OCI-LY7 (cell line): ENCODE measurements around the gene RPL32. TPM values are rescaled to one million over a fixed set of nuclear protein-coding genes. Genes with fewer than 3 reads are reported as not detected.
"Not testable (repeated sequence)": the region's sequence is repeated elsewhere in the genome, so short reads cannot be mapped to it uniquely, and the experiment has no call there.

Source experiments
- BruUV-seq: library from RNA; stranded (reverse); fragments of 400-500 nt; replicated peaks from 2 replicates; lab custom pipeline; 2021; lab: Mats Ljungman, UMichigan
- CTCF ChIA-PET: fragments of 300-600 bp; sonication (Branson Sonifier 250); formaldehyde crosslinking; loops from one replicate; lab custom pipeline; 2022; ENCODE audit warnings: antibody characterized with exemption; ENCODE audit not compliant: unreplicated experiment; lab: Charles Lee
- POLR2A ChIA-PET: fragments of 300-600 bp; sonication (Branson Sonifier 250); formaldehyde crosslinking; loops from one replicate; lab custom pipeline; 2022; ENCODE audit warnings: antibody characterized with exemption; lab: Charles Lee
- DNase-seq: peaks from one replicate; pipeline ENCODE4 v3.0.0-alpha.2; 2015; ENCODE audit warnings: low spot score
- H2AFZ ChIP-seq: fragments of 200-600 bp; sonication (generic), shearing (Covaris generic); 2 replicates; pipeline ENCODE4 v1.6.1; 2014; ENCODE audit warnings: mild to moderate bottlenecking, antibody characterized with exemption, low read length, moderate library complexity
- H3K27ac ChIP-seq: fragments of 200-600 bp; sonication (generic); 2 replicates; pipeline ENCODE4 v1.5.1; 2014; ENCODE audit warnings: mixed run types, low read depth, mild to moderate bottlenecking, moderate library complexity, low read length, inconsistent platforms; ENCODE audit not compliant: poor library complexity, severe bottlenecking
- H3K36me3 ChIP-seq: fragments of 200-600 bp; sonication (generic); 2 replicates; pipeline ENCODE4 v1.6.1; 2014; ENCODE audit warnings: mild to moderate bottlenecking, antibody characterized with exemption, low read length, moderate library complexity, mixed read lengths; ENCODE audit not compliant: insufficient read depth
- H3K4me1 ChIP-seq: fragments of 200-600 bp; sonication (generic); 2 replicates; pipeline ENCODE4 v1.5.1; 2014; ENCODE audit warnings: mild to moderate bottlenecking, low read length; ENCODE audit not compliant: insufficient read depth, poor library complexity, severe bottlenecking
- H3K4me2 ChIP-seq: fragments of 200-600 bp; sonication (generic); 2 replicates; pipeline ENCODE4 v1.6.1; 2014; ENCODE audit warnings: mild to moderate bottlenecking, low read length
- H3K4me3 ChIP-seq: fragments of 200-600 bp; sonication (generic); 2 replicates; pipeline ENCODE4 v1.5.1; 2014; ENCODE audit warnings: mild to moderate bottlenecking, low read depth, low read length; ENCODE audit not compliant: poor library complexity, severe bottlenecking
- H3K79me2 ChIP-seq: fragments of 200-600 bp; sonication (generic); 2 replicates; pipeline ENCODE4 v1.6.1; 2016; ENCODE audit warnings: low read depth, mild to moderate bottlenecking, low read length, moderate library complexity, mixed read lengths; ENCODE audit not compliant: insufficient read depth
- H3K9me2 ChIP-seq: fragments of 200-600 bp; sonication (generic); 2 replicates; pipeline ENCODE4 v1.6.1; 2016; ENCODE audit warnings: mild to moderate bottlenecking, low read length, mixed read lengths; ENCODE audit not compliant: insufficient read depth
- H3K9me3 ChIP-seq: fragments of 200-600 bp; sonication (generic); 2 replicates; pipeline ENCODE4 v1.6.1; 2014; ENCODE audit warnings: mild to moderate bottlenecking, mixed run types, low read length, mixed read lengths
- H4K20me1 ChIP-seq: fragments of 200-600 bp; sonication (generic); 2 replicates; pipeline ENCODE4 v1.6.1; 2014; ENCODE audit warnings: mild to moderate bottlenecking, antibody characterized with exemption, low read length, moderate library complexity, mixed read lengths; ENCODE audit not compliant: insufficient read depth
- EZH2phosphoT487 ChIP-seq: fragments of 200-600 bp; sonication (generic); IDR thresholded peaks from 2 replicates; pipeline ENCODE4 v1.6.1; 2018; ENCODE audit warnings: low read depth, borderline replicate concordance, mild to moderate bottlenecking, mixed run types, antibody characterized with exemption, low read length, moderate library complexity, mixed read lengths
- intact Hi-C: fragments of 100-400 bp; cut with micrococcal nuclease; formaldehyde crosslinking; loops from one replicate; pipeline ENCODE4 v1.10.0; 2022; ENCODE audit not compliant: unreplicated experiment
- total RNA-seq, 2 experiments: library from RNA; depleted of rRNA in 1 of 2; stranded (reverse); fragments of >200 nt in 1 of 2; shearing (Covaris generic) in 1 of 2; gene quantifications; 2 replicates each; pipeline ENCODE4 v1.2.3, GENCODE V29; 2014 to 2022
- TF ChIP-seq, protein P1 (sequence below): fragments of 200-600 bp; sonication (generic); conservative IDR thresholded peaks from 2 replicates; pipeline ENCODE4 v1.5.1; 2014; ENCODE audit warnings: mild to moderate bottlenecking, antibody characterized with exemption, low read length, moderate library complexity, mixed read lengths

Gene RPL32
- total RNA-seq, 2 experiments from 2014 or later, result 2,099 to 3,717 TPM

DNA sequence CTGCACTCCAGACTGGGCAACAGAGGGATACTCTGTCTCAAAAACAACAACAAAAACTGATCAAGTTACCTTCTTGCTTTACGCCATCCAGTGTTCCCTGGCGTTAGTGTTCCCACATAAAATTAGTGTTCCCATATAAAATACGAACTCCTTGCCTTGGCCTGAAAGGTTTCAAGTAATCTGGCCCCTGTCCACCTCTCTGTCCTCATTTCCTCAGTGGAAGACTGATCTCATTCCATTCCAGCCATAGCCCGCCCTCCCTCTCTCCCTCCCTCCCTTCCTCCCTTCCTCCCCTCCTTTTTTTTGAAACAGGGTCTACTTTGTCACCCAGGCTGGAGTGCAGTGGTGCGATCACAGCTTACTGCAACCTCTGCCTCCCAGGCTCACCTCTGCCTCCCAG lies 47.7 kb downstream of the RPL32 start:
- no TSS peak for BruUV-seq
- POLR2A ChIA-PET, result interaction anchor here (0.8 kb wide), 1 partner anchor 83 kb away, joined by 6 read pairs; no protein-coding TSS in a partner anchor
- intact Hi-C loops, result no loop called here

GRCh38 chr3:12791430-12791829 lies 49.9 kb downstream of the RPL32 start:
- H3K79me2 ChIP-seq, result no peaks in the 10 kb centered on the region
- ChIA-PET POLR2A (no interaction called here), CTCF (interaction anchor here (1.0 kb wide), 1 partner anchor 87 kb away, joined by 6 read pairs; no protein-coding TSS in a partner anchor)
- H4K20me1 ChIP-seq, result no peaks in the 10 kb centered on the region
- H3K4me1 ChIP-seq, result peaks cover 17% of the 10 kb centered on the region
- TF ChIP-seq, protein P1, sequence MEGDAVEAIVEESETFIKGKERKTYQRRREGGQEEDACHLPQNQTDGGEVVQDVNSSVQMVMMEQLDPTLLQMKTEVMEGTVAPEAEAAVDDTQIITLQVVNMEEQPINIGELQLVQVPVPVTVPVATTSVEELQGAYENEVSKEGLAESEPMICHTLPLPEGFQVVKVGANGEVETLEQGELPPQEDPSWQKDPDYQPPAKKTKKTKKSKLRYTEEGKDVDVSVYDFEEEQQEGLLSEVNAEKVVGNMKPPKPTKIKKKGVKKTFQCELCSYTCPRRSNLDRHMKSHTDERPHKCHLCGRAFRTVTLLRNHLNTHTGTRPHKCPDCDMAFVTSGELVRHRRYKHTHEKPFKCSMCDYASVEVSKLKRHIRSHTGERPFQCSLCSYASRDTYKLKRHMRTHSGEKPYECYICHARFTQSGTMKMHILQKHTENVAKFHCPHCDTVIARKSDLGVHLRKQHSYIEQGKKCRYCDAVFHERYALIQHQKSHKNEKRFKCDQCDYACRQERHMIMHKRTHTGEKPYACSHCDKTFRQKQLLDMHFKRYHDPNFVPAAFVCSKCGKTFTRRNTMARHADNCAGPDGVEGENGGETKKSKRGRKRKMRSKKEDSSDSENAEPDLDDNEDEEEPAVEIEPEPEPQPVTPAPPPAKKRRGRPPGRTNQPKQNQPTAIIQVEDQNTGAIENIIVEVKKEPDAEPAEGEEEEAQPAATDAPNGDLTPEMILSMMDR, result no peak
- TF ChIP-seq EZH2phosphoT487, result no peak
- no peak overlapping the region for H3K27ac ChIP-seq
- no peaks in the 10 kb centered on the region for H3K9me3 ChIP-seq
- no peaks in the 10 kb centered on the region for H3K36me3 ChIP-seq
- no peak overlapping the region for H2AFZ ChIP-seq
- DNase-seq, result no peak
- intact Hi-C loops, result no loop called here
- no TSS peak for BruUV-seq
- no peaks in the 10 kb centered on the region for H3K9me2 ChIP-seq
- no peak overlapping the region for H3K4me2 ChIP-seq
- no peak overlapping the region for H3K4me3 ChIP-seq

More for the DNA sequence above, 47.7 kb downstream of the RPL32 start:
- Histone ChIP-seq H3K4me3 (no peak overlapping the region), H3K79me2 (no peaks in the 10 kb centered on the region), H3K36me3 (no peaks in the 10 kb centered on the region), H3K4me2 (no peak overlapping the region), H4K20me1 (no peaks in the 10 kb centered on the region), H3K9me3 (no peaks in the 10 kb centered on the region), H3K9me2 (no peaks in the 10 kb centered on the region), H3K27ac (no peak overlapping the region), H2AFZ (no peak overlapping the region), H3K4me1 (peaks cover 39% of the 10 kb centered on the region)
- DNase-seq, result no peak
- TF ChIP-seq, protein P1, result no peak
- no peak for TF ChIP-seq EZH2phosphoT487
- CTCF ChIA-PET, result no interaction called here

DNA sequence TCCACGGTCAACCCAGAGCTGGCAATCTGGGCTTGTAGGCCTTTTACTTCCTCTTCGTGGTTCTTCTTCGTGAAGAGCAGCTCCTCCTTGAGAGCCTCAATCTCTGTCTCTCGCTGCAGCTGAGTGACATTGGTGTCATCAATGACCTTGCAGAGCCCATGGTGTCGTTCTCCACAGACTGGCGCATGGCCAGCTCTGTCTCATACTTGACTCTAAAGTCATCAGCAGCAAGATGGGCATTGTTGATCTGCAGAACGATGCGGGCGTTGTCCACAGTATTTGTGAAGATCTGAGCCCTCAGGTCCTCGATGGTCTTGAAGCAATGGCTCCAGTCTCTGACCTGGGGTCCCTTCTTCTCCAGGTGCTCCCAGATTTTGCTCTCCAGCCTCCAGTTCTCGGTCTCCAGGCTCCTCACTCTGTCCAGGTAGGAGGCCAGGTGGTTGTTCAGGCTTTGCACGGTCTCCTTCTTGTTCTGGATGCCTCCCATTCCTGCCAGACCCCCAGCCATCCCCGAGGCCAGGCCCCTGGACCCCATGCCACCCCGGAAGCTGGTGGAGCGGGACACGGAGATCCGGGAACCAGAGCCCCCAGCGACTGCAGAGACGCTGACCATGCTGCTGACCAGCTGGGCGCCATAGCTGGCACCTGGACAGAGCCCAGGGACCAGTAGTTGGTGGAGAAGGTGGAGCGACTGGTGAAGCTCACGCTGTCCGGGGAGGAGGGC lies 53.2 kb downstream of the RPL32 start:
- not testable (repeated sequence) for DNase-seq, BruUV-seq, H4K20me1 ChIP-seq, H3K27ac ChIP-seq, H3K4me2 ChIP-seq, H2AFZ ChIP-seq, H3K79me2 ChIP-seq, H3K4me3 ChIP-seq, H3K9me3 ChIP-seq, H3K9me2 ChIP-seq, H3K36me3 ChIP-seq
- ChIA-PET CTCF (interaction anchor here (0.5 to 1.6 kb wide), 5 partner anchors 9 to 124 kb away, joined by 4 to 8 read pairs (median 4); partner anchors contain the start of genes CAND2, RAF1, RPL32 and TMEM40), POLR2A (interaction anchor here (1.8 kb wide), 1 partner anchor 10 kb away, joined by 4 read pairs; no protein-coding TSS in a partner anchor)
- intact Hi-C loops, result loop anchor here (5.0 to 10.0 kb wide), 2 partner anchors 83 to 104 kb away; no protein-coding TSS in a partner anchor
- peaks cover 14% of the 10 kb centered on the region for H3K4me1 ChIP-seq
